Stomach (tissue), 9 donors: Measurements from ENCODE around the gene GALNT5. TPM values are rescaled to one million over a fixed set of nuclear protein-coding genes. Genes with fewer than 3 reads are reported as not detected.

Experiments used
- DNase-seq, 2 donors: peaks; one replicate each; pipeline versions ENCODE4 v3.0.0 to v3.0.0-alpha.2; 2013 to 2019
- H3K27ac ChIP-seq, 5 donors: fragments of 200-600 bp in 4 of 5; sonication (generic) in 4 of 5; one replicate each; pipeline ENCODE4 v1.5.1; 2013 to 2019; ENCODE audit warnings: mild to moderate bottlenecking in 1 of 5, moderate library complexity in 1 of 5
- H3K27me3 ChIP-seq, 3 donors: fragments of 200-600 bp; sonication (generic); one replicate each; pipeline ENCODE4 v1.5.1; 2017 to 2019; ENCODE audit warnings: mixed run types in 1 of 3
- H3K36me3 ChIP-seq, 4 donors: fragments of 200-600 bp; sonication (generic); 1 replicate in 3 of 4; 2 replicates in 1 of 4; pipeline ENCODE4 v1.5.1; 2016 to 2019
- H3K4me1 ChIP-seq, 4 donors: fragments of 200-600 bp; sonication (generic); one replicate each; pipeline ENCODE4 v1.5.1; 2016 to 2019
- H3K4me3 ChIP-seq, 4 donors: fragments of 200-600 bp; sonication (generic) in 3 of 4; one replicate each; pipeline ENCODE4 v1.5.1; 2016 to 2019; ENCODE audit warnings: mild to moderate bottlenecking in 1 of 4
- H3K9me3 ChIP-seq, 4 donors: fragments of 200-600 bp; sonication (generic); one replicate each; pipeline ENCODE4 v1.5.1; 2016 to 2019
- EP300 ChIP-seq: sonication (generic); formaldehyde crosslinking; IDR thresholded peaks from one replicate; pipeline ENCODE4 v1.6.1; 2017; ENCODE audit warnings: antibody characterized with exemption
- POLR2A ChIP-seq, 4 donors: fragments of 450-650 bp; IDR thresholded peaks; one replicate each; pipeline ENCODE4 v1.6.1; 2016; ENCODE audit warnings: antibody characterized with exemption in 4 of 4, control low read depth in 2 of 4, mild to moderate bottlenecking in 1 of 4, moderate library complexity in 1 of 4
- POLR2AphosphoS5 ChIP-seq, 3 donors: sonication (generic); formaldehyde crosslinking; IDR thresholded peaks; one replicate each; pipeline ENCODE4 v1.6.1; 2016; ENCODE audit warnings: antibody characterized with exemption in 3 of 3
- WGBS, 5 donors: extraction: QIAGEN DNeasy Blood & Tissue Kit in 3 of 5; methylation state at CpG; one replicate each; pipeline versions ENCODE4 v1.1.5 to v1.1.7; 2013 to 2018; 5-methylcytosine and 5-hydroxymethylcytosine counted together
- intact Hi-C: fragments of 100-400 bp; cut with DNase I; formaldehyde crosslinking; loops from one replicate; pipeline ENCODE4 v1.15.1; 2023; ENCODE audit warnings: low total_unique reads
- polyA plus RNA-seq, 3 donors: library from polyadenylated mRNA; stranded (reverse); fragments of 200-250 nt; gene quantifications; one replicate each; pipeline ENCODE4 v1.2.3, GENCODE V29; 2013
- total RNA-seq, 5 donors: library from RNA; depleted of rRNA; stranded (reverse); fragments of >200 nt; gene quantifications; one replicate each; pipeline versions ENCODE4 v1.1.0 to v1.2.3, GENCODE V29; 2014 to 2016
- TF ChIP-seq, protein P1 (sequence below), 7 experiments: fragments of 450-650 bp in 4 of 7; fragments of 200-600 bp in 3 of 7; sonication (generic) in 3 of 7; IDR thresholded peaks; one replicate each; pipeline ENCODE4 v1.5.1; 2016 to 2019; ENCODE audit warnings: antibody characterized with exemption in 7 of 7, control low read depth in 2 of 7, mild to moderate bottlenecking in 1 of 7
- donor health status: healthy with polysubstance abuse.
- donor health status: Bipolar disorder and iron deficiency.
- donor health status: healthy.

GALNT5 gene
- total and polyA plus RNA-seq, 8 donors: 1.1 to 27.5 (median 2.3) TPM

DNA sequence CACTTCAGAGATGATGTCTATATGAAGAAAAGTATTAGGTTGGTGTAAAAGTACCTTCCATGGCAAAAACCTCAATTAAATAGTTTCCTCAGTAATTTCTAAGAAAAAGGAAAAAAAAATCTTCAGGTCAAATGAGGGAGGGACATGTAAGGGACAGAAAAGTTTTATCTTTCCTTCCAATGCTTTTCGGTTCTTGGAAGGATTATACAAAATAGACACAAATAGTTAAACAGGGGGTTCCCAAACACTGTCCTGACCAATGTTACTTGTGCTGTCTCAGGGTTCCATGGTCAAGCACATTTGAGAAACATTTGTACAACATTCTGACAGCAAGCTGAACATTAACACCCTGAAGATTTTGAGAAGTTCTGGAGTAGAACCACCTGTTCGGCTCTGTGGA is 46.1 kb downstream of the GALNT5 start:
- intact Hi-C loops: no loop called here

DNA sequence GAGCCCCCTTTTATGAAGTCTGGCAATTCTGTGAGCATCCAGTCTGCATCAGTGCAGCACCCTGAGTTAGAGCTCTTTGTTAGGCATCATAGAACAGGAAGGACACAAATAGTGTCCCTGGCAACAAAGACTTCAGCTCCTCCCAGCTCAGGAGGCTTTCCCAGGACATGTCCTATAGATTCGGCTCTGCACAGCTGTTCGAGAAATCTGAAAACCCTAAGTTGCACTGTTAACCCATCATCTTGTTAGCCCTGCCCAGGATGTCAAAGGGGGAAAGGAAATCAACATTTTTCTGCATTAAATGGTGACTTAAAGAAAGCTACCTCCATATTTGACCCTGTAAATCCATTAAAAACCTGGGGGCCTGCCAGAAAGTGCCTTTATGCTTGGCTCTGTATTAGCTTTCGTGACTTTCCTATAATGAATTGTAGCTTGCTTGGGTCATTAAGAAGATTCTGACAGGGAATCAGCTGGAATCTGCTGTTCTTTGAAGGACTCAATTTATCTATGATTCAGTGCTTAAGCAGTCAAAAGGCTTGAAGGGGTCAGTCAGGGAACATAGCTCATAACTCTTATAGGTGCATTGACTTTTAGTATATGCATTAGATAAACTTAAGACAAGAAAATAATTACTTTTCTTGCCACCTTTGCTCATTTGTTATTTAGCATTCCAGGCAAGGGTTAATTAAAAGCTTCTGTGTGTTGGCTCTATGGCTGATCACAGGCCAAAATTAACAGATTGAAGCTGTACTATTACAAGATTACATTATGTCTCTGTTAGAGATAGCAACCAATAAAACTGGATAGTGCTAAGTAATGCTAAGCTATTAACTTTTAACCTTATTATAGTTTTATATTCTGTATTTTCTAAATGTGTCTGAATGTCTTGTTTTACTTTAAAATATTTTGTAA is 47.6 kb downstream of the GALNT5 start:
- Histone ChIP-seq H3K4me3 (no peak overlapping the region), H3K27me3 (no peaks in the 10 kb centered on the region), H3K27ac (no peak overlapping the region), H3K9me3 (no peaks in the 10 kb centered on the region), H3K36me3 (no peaks in the 10 kb centered on the region), H3K4me1 (peaks cover 0 to 5% (median 0%) of the 10 kb centered on the region in 4 donors)
- DNase-seq: peak in 1 of 2 donors; percentile 72
- 26 to 42% (median 37%) methylated on average over 3 of the region's 3 CpGs for WGBS, 5 donors
- TF ChIP-seq POLR2AphosphoS5 (IDR thresholded peaks at IDR 0.05) (no peak), POLR2A (IDR thresholded peaks at IDR 0.05) (no peak), EP300 (no peak)
- TF ChIP-seq, protein P1, sequence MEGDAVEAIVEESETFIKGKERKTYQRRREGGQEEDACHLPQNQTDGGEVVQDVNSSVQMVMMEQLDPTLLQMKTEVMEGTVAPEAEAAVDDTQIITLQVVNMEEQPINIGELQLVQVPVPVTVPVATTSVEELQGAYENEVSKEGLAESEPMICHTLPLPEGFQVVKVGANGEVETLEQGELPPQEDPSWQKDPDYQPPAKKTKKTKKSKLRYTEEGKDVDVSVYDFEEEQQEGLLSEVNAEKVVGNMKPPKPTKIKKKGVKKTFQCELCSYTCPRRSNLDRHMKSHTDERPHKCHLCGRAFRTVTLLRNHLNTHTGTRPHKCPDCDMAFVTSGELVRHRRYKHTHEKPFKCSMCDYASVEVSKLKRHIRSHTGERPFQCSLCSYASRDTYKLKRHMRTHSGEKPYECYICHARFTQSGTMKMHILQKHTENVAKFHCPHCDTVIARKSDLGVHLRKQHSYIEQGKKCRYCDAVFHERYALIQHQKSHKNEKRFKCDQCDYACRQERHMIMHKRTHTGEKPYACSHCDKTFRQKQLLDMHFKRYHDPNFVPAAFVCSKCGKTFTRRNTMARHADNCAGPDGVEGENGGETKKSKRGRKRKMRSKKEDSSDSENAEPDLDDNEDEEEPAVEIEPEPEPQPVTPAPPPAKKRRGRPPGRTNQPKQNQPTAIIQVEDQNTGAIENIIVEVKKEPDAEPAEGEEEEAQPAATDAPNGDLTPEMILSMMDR (IDR thresholded peaks at IDR 0.05): no peak
- intact Hi-C loops: no loop called here

More for the DNA sequence above, 46.1 kb downstream of the GALNT5 start:
- no peak overlapping the region for H3K4me3 ChIP-seq
- peaks cover 0 to 5% (median 0%) of the 10 kb centered on the region in 4 donors for H3K4me1 ChIP-seq
- H3K36me3 ChIP-seq: no peaks in the 10 kb centered on the region
- no peak for TF ChIP-seq POLR2A (IDR thresholded peaks at IDR 0.05)
- TF ChIP-seq, protein P1 (IDR thresholded peaks at IDR 0.05): no peak
- no peak for DNase-seq
- H3K9me3 ChIP-seq: no peaks in the 10 kb centered on the region
- WGBS, 5 donors: 44 to 74% (median 49%) methylated on average over 2 of the region's 2 CpGs
- no peaks in the 10 kb centered on the region for H3K27me3 ChIP-seq
- H3K27ac ChIP-seq: no peak overlapping the region

DNA sequence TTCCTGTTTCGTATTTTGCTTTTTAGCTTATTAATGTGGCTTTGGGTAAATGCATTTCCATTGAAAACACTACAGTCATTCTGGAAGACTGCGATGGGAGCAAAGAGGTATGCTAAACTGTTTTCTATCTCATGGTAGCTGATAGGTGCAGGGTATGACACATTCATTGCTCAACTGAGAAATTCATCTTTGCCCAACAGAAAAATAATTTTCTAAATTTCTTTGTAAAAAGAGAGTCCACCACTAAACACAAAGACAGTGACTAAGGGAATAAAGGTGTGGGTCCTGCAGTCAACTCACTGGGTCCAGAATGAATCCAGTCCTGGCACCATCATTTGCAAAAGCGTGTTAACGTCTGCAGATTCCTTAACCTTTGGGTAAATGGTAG is 48.2 kb downstream of the GALNT5 start:
- Histone ChIP-seq H3K4me3 (no peak overlapping the region), H3K4me1 (peaks cover 0 to 5% (median 0%) of the 10 kb centered on the region in 4 donors), H3K27me3 (no peaks in the 10 kb centered on the region), H3K9me3 (no peaks in the 10 kb centered on the region), H3K36me3 (no peaks in the 10 kb centered on the region), H3K27ac (no peak overlapping the region)
- intact Hi-C loops: no loop called here
- no peak for DNase-seq
- TF ChIP-seq EP300 (no peak), POLR2AphosphoS5 (IDR thresholded peaks at IDR 0.05) (no peak), POLR2A (IDR thresholded peaks at IDR 0.05) (no peak)
- TF ChIP-seq, protein P1 (IDR thresholded peaks at IDR 0.05): no peak
- 72 to 83% (median 80%) methylated on average over 4 of the region's 4 CpGs for WGBS, 5 donors

DNA sequence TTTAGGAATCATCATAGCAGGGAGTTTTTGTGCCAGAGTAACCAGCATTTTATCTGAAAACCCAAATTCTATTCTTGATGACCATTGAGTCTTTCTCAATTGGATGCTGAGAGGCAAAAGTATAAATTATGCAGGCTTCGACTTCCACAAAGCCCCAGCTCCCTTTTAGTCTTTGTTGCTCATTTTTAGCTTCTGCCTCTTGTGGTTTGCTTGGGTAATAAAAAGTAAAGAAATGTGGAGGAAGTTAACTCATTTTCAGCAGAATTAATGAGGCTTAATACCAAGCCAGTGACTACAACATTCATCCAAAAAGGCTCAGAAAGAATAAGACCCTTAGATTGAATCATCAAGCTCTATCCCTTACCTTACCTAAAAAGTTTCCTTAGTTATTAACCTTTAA is 49.5 kb downstream of the GALNT5 start:
- 56 to 77% (median 63%) methylated on average over 1 of the region's 1 CpG for WGBS, 5 donors
- H3K4me1 ChIP-seq: peaks cover 0 to 5% (median 0%) of the 10 kb centered on the region in 4 donors
- no peaks in the 10 kb centered on the region for H3K36me3 ChIP-seq
- TF ChIP-seq POLR2AphosphoS5 (IDR thresholded peaks at IDR 0.05): no peak
- no peak for TF ChIP-seq EP300
- TF ChIP-seq, protein P1 (IDR thresholded peaks at IDR 0.05): no peak
- no peak for TF ChIP-seq POLR2A (IDR thresholded peaks at IDR 0.05)
- no peak for DNase-seq
- no peaks in the 10 kb centered on the region for H3K27me3 ChIP-seq
- H3K4me3 ChIP-seq: no peak overlapping the region
- no peak overlapping the region for H3K27ac ChIP-seq
- intact Hi-C loops: no loop called here
- no peaks in the 10 kb centered on the region for H3K9me3 ChIP-seq
